PFSK-1 (cell line): ENCODE measurements around the gene ARG1.

ENCODE experiments used
- FOXP2 ChIP-seq: optimal IDR thresholded peaks from 2 replicates; pipeline ENCODE3; 2011; ENCODE audit warnings: borderline replicate concordance, control low read depth, inconsistent platforms; ENCODE audit not compliant: insufficient read depth; ENCODE audit errors: extremely low read length, extremely low read depth
- TAF1 ChIP-seq: IDR thresholded peaks from 2 replicates; pipeline ENCODE4 v1.6.1; 2012; ENCODE audit warnings: low read length, control low read depth, borderline replicate concordance; ENCODE audit not compliant: insufficient read depth
- TF ChIP-seq, protein P1 (sequence below), 2 experiments: IDR thresholded peaks; 2 replicates each; pipeline versions ENCODE4 v1.6.1 to v1.8.0; 2011 to 2012; ENCODE audit warnings: low read depth in 2 of 2, low read length in 2 of 2, control low read depth in 1 of 2, inconsistent platforms in 1 of 2, mild to moderate bottlenecking in 1 of 2, moderate library complexity in 1 of 2; ENCODE audit not compliant: insufficient read depth in 1 of 2

DNA sequence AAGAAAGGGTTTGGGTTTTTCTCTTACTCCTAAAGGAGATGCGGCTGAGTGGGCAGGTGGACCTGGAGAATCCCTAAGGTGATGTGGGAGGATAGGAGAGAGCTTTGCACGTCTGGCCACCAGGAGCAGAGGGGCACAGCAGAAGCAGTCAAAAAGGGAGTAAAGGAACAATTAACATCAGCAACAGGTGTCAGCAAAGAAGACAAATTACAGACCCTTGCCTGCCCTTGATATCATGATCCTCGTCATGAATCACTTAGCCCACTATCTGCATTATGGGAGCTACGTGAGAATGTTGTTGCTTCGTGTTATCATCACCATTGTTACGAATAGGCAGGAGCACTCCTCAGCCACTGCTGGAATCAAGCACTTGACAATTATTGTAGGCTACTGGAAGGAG, 25.5 kb upstream of the ARG1 start:
- TF ChIP-seq TAF1 (no peak), FOXP2 (no peak)
- TF ChIP-seq, protein P1, sequence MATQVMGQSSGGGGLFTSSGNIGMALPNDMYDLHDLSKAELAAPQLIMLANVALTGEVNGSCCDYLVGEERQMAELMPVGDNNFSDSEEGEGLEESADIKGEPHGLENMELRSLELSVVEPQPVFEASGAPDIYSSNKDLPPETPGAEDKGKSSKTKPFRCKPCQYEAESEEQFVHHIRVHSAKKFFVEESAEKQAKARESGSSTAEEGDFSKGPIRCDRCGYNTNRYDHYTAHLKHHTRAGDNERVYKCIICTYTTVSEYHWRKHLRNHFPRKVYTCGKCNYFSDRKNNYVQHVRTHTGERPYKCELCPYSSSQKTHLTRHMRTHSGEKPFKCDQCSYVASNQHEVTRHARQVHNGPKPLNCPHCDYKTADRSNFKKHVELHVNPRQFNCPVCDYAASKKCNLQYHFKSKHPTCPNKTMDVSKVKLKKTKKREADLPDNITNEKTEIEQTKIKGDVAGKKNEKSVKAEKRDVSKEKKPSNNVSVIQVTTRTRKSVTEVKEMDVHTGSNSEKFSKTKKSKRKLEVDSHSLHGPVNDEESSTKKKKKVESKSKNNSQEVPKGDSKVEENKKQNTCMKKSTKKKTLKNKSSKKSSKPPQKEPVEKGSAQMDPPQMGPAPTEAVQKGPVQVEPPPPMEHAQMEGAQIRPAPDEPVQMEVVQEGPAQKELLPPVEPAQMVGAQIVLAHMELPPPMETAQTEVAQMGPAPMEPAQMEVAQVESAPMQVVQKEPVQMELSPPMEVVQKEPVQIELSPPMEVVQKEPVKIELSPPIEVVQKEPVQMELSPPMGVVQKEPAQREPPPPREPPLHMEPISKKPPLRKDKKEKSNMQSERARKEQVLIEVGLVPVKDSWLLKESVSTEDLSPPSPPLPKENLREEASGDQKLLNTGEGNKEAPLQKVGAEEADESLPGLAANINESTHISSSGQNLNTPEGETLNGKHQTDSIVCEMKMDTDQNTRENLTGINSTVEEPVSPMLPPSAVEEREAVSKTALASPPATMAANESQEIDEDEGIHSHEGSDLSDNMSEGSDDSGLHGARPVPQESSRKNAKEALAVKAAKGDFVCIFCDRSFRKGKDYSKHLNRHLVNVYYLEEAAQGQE (IDR thresholded peaks at IDR 0.05; ENCODE audit: insufficient read depth in 1 of 2, low read depth in 2 of 2, low read length in 2 of 2), result no peak
